DOHH2 (cell line): Measurements from ENCODE around the gene UBE2D2.
"Not testable (repeated sequence)": the region's sequence is repeated elsewhere in the genome, so short reads cannot be mapped to it uniquely, and the experiment has no call there.

Source experiments
- H3F3A ChIP-seq: fragments of 200-600 bp; sonication (generic), shearing (Covaris generic); 2 replicates; pipeline ENCODE4 v1.6.0; 2016; ENCODE audit warnings: antibody characterized with exemption, mild to moderate bottlenecking; ENCODE audit not compliant: control insufficient read depth, insufficient read depth
- H3K27ac ChIP-seq: fragments of 200-600 bp; sonication (generic); 2 replicates; pipeline ENCODE4 v1.5.1; 2014; ENCODE audit warnings: low read depth, mild to moderate bottlenecking, low read length, moderate library complexity
- H3K27me3 ChIP-seq: fragments of 200-600 bp; sonication (generic); 2 replicates; pipeline ENCODE4 v1.6.1; 2014; ENCODE audit warnings: mild to moderate bottlenecking, low read length, mixed read lengths; ENCODE audit not compliant: control insufficient read depth
- H3K36me3 ChIP-seq: fragments of 200-600 bp; sonication (generic); 2 replicates; pipeline ENCODE4 v1.6.1; 2014; ENCODE audit warnings: mild to moderate bottlenecking, low read length, moderate library complexity, mixed read lengths; ENCODE audit not compliant: control insufficient read depth
- H3K4me1 ChIP-seq: fragments of 200-600 bp; sonication (generic); 2 replicates; pipeline ENCODE4 v1.6.1; 2014; ENCODE audit warnings: mild to moderate bottlenecking, low read length, mixed read lengths; ENCODE audit not compliant: control insufficient read depth
- H3K4me2 ChIP-seq: fragments of 200-600 bp; sonication (generic); 2 replicates; pipeline ENCODE4 v1.6.0; 2014; ENCODE audit warnings: mild to moderate bottlenecking, low read length, moderate library complexity
- H3K4me3 ChIP-seq: fragments of 200-600 bp; sonication (generic); 2 replicates; pipeline ENCODE4 v1.5.1; 2014; ENCODE audit warnings: mild to moderate bottlenecking, low read length, mixed read lengths
- H3K79me2 ChIP-seq: fragments of 200-600 bp; sonication (generic); 2 replicates; pipeline ENCODE4 v1.6.1; 2014; ENCODE audit warnings: mild to moderate bottlenecking, low read length, mixed read lengths; ENCODE audit not compliant: control insufficient read depth
- H3K9me2 ChIP-seq: fragments of 200-600 bp; sonication (generic); replicated peaks from 2 replicates; pipeline ENCODE4 v1.6.1; 2014; ENCODE audit warnings: mild to moderate bottlenecking, low read length, mixed read lengths; ENCODE audit not compliant: control insufficient read depth
- H3K9me3 ChIP-seq: fragments of 200-600 bp; sonication (generic); 2 replicates; pipeline ENCODE4 v1.6.1; 2014; ENCODE audit warnings: antibody characterized with exemption, low read length, mixed read lengths; ENCODE audit not compliant: control insufficient read depth, insufficient read depth
- H4K20me1 ChIP-seq: fragments of 200-600 bp; sonication (generic); 2 replicates; pipeline ENCODE4 v1.6.0; 2014; ENCODE audit warnings: low read depth, mild to moderate bottlenecking, antibody characterized with exemption, low read length, moderate library complexity; ENCODE audit not compliant: control insufficient read depth, insufficient read depth
- CTCF ChIP-seq: fragments of 200-600 bp; sonication (generic); IDR thresholded peaks from one replicate; pipeline ENCODE4 v1.5.1; 2014; ENCODE audit warnings: antibody characterized with exemption, mild to moderate bottlenecking, low read depth, low read length; ENCODE audit not compliant: poor library complexity, severe bottlenecking
- EZH2phosphoT487 ChIP-seq: fragments of 200-600 bp; sonication (generic); IDR thresholded peaks from 2 replicates; pipeline ENCODE4 v1.6.1; 2017; ENCODE audit warnings: borderline replicate concordance, mild to moderate bottlenecking, antibody characterized with exemption, low read length, moderate library complexity, mixed read lengths

Gene UBE2D2

GRCh38 chr5:139588962-139589361 is 27.8 kb downstream of the UBE2D2 start:
- Histone ChIP-seq H3K27ac (no peak overlapping the region), H3K9me2 (no peaks in the 10 kb centered on the region), H3K27me3 (no peaks in the 10 kb centered on the region), H4K20me1 (peaks cover 14% of the 10 kb centered on the region), H3K4me1 (peaks cover 68% of the 10 kb centered on the region), H3K4me2 (peak overlapping the region; percentile 12; the same call in 1 of the 2 replicates), H3K79me2 (peaks cover 100% of the 10 kb centered on the region), H3K36me3 (peaks cover 43% of the 10 kb centered on the region), H3F3A (peaks cover 9% of the 10 kb centered on the region), H3K4me3 (no peak overlapping the region), H3K9me3 (no peaks in the 10 kb centered on the region)
- no peak for TF ChIP-seq EZH2phosphoT487
- TF ChIP-seq CTCF = no peak

- no peak for TF ChIP-seq EZH2phosphoT487
- TF ChIP-seq CTCF = no peak
- Histone ChIP-seq H3K4me1 (peaks cover 78% of the 10 kb centered on the region), H3K4me2 (peak overlapping the region; percentile 5; the same call in 1 of the 2 replicates), H3K4me3 (no peak overlapping the region), H3K36me3 (peaks cover 40% of the 10 kb centered on the region), H3F3A (peaks cover 3% of the 10 kb centered on the region; the same call in 1 of the 2 replicates), H3K79me2 (peaks cover 100% of the 10 kb centered on the region), H3K9me2 (no peaks in the 10 kb centered on the region), H3K9me3 (no peaks in the 10 kb centered on the region), H3K27ac (no peak overlapping the region), H3K27me3 (no peaks in the 10 kb centered on the region), H4K20me1 (peaks cover 7% of the 10 kb centered on the region)
These were observed 31.1 kb downstream of the UBE2D2 start for GRCh38 chr5:139592289-139592688.

- Histone ChIP-seq H3K79me2 (peaks cover 100% of the 10 kb centered on the region), H3K36me3 (peaks cover 41% of the 10 kb centered on the region), H3K4me1 (peaks cover 82% of the 10 kb centered on the region)
- H3K9me2 ChIP-seq, H3F3A ChIP-seq, H3K9me3 ChIP-seq, H3K4me3 ChIP-seq, H3K27me3 ChIP-seq, H3K4me2 ChIP-seq, H4K20me1 ChIP-seq, H3K27ac ChIP-seq: not testable (repeated sequence)
These were observed 31.9 kb downstream of the UBE2D2 start for GRCh38 chr5:139593076-139593475.

GRCh38 chr5:139593716-139594319 is 32.7 kb downstream of the UBE2D2 start:
- H3K27me3 ChIP-seq = no peaks in the 10 kb centered on the region
- peaks cover 79% of the 10 kb centered on the region for H3K4me1 ChIP-seq
- no peak overlapping the region for H3K27ac ChIP-seq
- H3K4me2 ChIP-seq = no peak overlapping the region
- H3K4me3 ChIP-seq = no peak overlapping the region
- peaks cover 7% of the 10 kb centered on the region for H4K20me1 ChIP-seq
- peaks cover 6% of the 10 kb centered on the region for H3F3A ChIP-seq
- H3K79me2 ChIP-seq = peaks cover 100% of the 10 kb centered on the region
- no peaks in the 10 kb centered on the region for H3K9me2 ChIP-seq
- TF ChIP-seq EZH2phosphoT487 (no peak), CTCF (no peak)
- no peaks in the 10 kb centered on the region for H3K9me3 ChIP-seq
- peaks cover 37% of the 10 kb centered on the region for H3K36me3 ChIP-seq
